GM23248 (cell line): ENCODE measurements around the gene ENDOV.

ENCODE experiments used
- EZH2 ChIP-seq: fragments of 200-600 bp; sonication (generic); IDR thresholded peaks from 2 replicates; pipeline ENCODE4 v1.6.1; 2018; ENCODE audit warnings: antibody characterized with exemption, mild to moderate bottlenecking; ENCODE audit not compliant: insufficient read depth, poor library complexity, severe bottlenecking
- EZH2phosphoT487 ChIP-seq: fragments of 200-600 bp; sonication (generic); IDR thresholded peaks from 2 replicates; pipeline ENCODE4 v1.6.1; 2018; ENCODE audit warnings: antibody characterized with exemption, moderate library complexity, mild to moderate bottlenecking, low read depth; ENCODE audit not compliant: insufficient read depth

DNA sequence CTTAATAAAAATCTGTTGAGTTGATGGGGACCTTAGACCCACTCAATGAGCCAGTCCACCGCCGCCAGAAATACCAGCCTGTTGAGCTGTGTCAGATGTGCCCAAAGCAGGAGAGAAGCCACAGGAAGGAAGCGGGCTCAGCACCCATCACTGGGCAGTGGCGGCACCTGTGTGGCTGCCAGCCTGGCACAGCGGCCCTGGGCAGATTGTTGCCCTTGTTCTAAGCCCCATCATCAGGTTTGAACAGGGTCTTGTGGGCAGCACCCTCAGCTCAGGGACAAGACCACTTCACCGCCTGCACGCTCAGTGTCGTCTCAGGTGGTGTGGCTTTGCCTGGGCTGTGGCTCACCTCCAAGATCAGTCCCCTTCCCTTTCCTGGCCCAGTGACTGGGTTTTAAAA, 9.3 kb downstream of the ENDOV start:
- TF ChIP-seq EZH2phosphoT487 (no peak), EZH2 (no peak)
